Thyroid gland (tissue), 4 donors: ENCODE measurements around the gene TIGAR. TPM values are rescaled to one million over a fixed set of nuclear protein-coding genes. Genes with fewer than 3 reads are reported as not detected.

Source experiments
- DNase-seq, 2 donors: peaks; one replicate each; pipeline ENCODE4 v3.0.0-alpha.2; 2019
- H3K27ac ChIP-seq, 3 donors: fragments of 200-600 bp; sonication (generic); 1 replicate in 2 of 3; 2 replicates in 1 of 3; pipeline ENCODE4 v1.5.1; 2016 to 2019; ENCODE audit warnings: mild to moderate bottlenecking in 1 of 3, moderate library complexity in 1 of 3
- H3K27me3 ChIP-seq: fragments of 200-600 bp; sonication (generic); one replicate; pipeline ENCODE4 v1.5.1; 2019
- H3K36me3 ChIP-seq, 2 donors: fragments of 200-600 bp; sonication (generic); one replicate each; pipeline ENCODE4 v1.5.1; 2016 to 2019
- H3K4me1 ChIP-seq, 2 donors: fragments of 200-600 bp; sonication (generic); one replicate each; pipeline ENCODE4 v1.5.1; 2017 to 2019
- H3K4me3 ChIP-seq, 3 donors: fragments of 200-600 bp; sonication (generic); replicated peaks in 1 of 3; 1 replicate in 2 of 3; 2 replicates in 1 of 3; pipeline ENCODE4 v1.5.1; 2016; ENCODE audit warnings: mild to moderate bottlenecking in 1 of 3
- H3K9me3 ChIP-seq: fragments of 200-600 bp; sonication (generic); one replicate; pipeline ENCODE4 v1.5.1; 2017
- POLR2A ChIP-seq, 2 donors: fragments of 450-650 bp; IDR thresholded peaks; one replicate each; pipeline ENCODE4 v1.6.1; 2017; ENCODE audit warnings: antibody characterized with exemption in 2 of 2, mild to moderate bottlenecking in 2 of 2, moderate library complexity in 1 of 2
- WGBS, 2 donors: methylation state at CpG; one replicate each; pipeline ENCODE4 v1.1.5; 2017; 5-methylcytosine and 5-hydroxymethylcytosine counted together
- intact Hi-C: fragments of 100-400 bp; cut with DNase I; formaldehyde crosslinking; loops from one replicate; pipeline ENCODE4 v1.15.1; 2023
- total RNA-seq, 4 donors: library from RNA; depleted of rRNA; stranded (reverse); fragments of >200 nt; gene quantifications; one replicate each; pipeline ENCODE4 v1.2.3, GENCODE V29; 2016
- TF ChIP-seq, protein P1 (sequence below), 6 experiments: fragments of 200-600 bp in 3 of 6; fragments of 450-650 bp in 3 of 6; sonication (generic) in 3 of 6; IDR thresholded peaks; one replicate each; pipeline ENCODE4 v1.5.1; 2016 to 2019; ENCODE audit warnings: antibody characterized with exemption in 6 of 6, mild to moderate bottlenecking in 2 of 6, inconsistent platforms in 1 of 6, moderate library complexity in 1 of 6

Gene TIGAR
- total RNA-seq, 4 donors from 2014 or later: 4.0 to 6.3 (median 5.4) TPM

- Histone ChIP-seq H3K36me3 (no peaks in the 10 kb centered on the region), H3K27me3 (no peaks in the 10 kb centered on the region), H3K9me3 (no peaks in the 10 kb centered on the region), H3K4me3 (no peak overlapping the region), H3K27ac (no peak overlapping the region), H3K4me1 (no peaks in the 10 kb centered on the region)
- 92 to 93% methylated on average over 7 to 21 of the region's 31 CpGs for WGBS, 2 donors
- no peak for DNase-seq
- no peak for TF ChIP-seq POLR2A (IDR thresholded peaks at IDR 0.05)
- TF ChIP-seq, protein P1, sequence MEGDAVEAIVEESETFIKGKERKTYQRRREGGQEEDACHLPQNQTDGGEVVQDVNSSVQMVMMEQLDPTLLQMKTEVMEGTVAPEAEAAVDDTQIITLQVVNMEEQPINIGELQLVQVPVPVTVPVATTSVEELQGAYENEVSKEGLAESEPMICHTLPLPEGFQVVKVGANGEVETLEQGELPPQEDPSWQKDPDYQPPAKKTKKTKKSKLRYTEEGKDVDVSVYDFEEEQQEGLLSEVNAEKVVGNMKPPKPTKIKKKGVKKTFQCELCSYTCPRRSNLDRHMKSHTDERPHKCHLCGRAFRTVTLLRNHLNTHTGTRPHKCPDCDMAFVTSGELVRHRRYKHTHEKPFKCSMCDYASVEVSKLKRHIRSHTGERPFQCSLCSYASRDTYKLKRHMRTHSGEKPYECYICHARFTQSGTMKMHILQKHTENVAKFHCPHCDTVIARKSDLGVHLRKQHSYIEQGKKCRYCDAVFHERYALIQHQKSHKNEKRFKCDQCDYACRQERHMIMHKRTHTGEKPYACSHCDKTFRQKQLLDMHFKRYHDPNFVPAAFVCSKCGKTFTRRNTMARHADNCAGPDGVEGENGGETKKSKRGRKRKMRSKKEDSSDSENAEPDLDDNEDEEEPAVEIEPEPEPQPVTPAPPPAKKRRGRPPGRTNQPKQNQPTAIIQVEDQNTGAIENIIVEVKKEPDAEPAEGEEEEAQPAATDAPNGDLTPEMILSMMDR (IDR thresholded peaks at IDR 0.05): no peak
- intact Hi-C loops: no loop called here
Measured at GRCh38 chr12:4370265-4370664, 49.3 kb downstream of the TIGAR start.

DNA sequence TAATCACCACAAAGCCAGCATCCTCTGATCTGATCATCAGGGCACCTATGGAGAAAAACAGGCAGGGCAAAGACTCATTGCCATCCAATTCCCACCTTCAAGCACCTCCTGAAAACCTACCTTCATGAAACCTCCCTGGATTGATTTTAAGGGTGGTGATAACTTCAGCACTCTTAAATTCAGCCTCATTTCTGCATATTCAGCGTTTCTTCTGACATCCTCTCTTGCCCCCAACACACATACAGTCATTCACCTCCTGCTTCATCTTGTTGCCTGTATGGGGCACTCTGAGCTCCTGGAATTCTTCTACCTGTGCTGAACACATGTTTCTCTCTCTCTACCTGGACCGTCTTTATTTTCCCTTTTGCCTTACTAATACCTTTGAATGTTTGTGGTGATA, 51.6 kb downstream of the TIGAR start:
- no peak for DNase-seq
- TF ChIP-seq, protein P1 (IDR thresholded peaks at IDR 0.05): no peak
- TF ChIP-seq POLR2A (IDR thresholded peaks at IDR 0.05): no peak
- intact Hi-C loops: no loop called here
- Histone ChIP-seq H3K4me1 (no peaks in the 10 kb centered on the region), H3K4me3 (no peak overlapping the region), H3K27me3 (no peaks in the 10 kb centered on the region), H3K27ac (no peak overlapping the region), H3K36me3 (no peaks in the 10 kb centered on the region), H3K9me3 (no peaks in the 10 kb centered on the region)
- 91 to 93% methylated on average over 2 of the region's 2 CpGs for WGBS, 2 donors

DNA sequence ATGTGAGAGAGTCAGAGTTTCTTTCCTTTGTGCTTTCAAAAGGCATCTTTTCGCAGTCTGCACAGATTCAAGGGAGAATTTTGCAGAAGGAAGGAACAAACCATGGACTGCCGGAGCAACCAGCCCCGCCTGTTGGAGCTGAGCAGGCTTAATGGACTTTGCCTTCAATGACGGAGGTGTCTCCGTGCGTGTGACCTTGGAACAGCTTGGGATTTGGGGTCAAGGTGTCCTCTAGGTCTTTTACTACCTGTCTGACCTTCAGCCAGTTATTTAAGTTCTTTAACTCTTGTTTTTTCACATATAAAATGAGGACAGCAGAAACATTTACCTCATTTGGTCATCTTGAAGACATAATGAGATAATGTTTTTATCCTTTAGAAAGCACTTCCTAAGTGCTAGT, 54.4 kb downstream of the TIGAR start:
- Histone ChIP-seq H3K9me3 (no peaks in the 10 kb centered on the region), H3K4me1 (no peaks in the 10 kb centered on the region), H3K36me3 (no peaks in the 10 kb centered on the region), H3K27ac (no peak overlapping the region), H3K4me3 (no peak overlapping the region), H3K27me3 (no peaks in the 10 kb centered on the region)
- TF ChIP-seq POLR2A (IDR thresholded peaks at IDR 0.05): no peak
- TF ChIP-seq, protein P1 (IDR thresholded peaks at IDR 0.05): no peak
- DNase-seq: no peak
- intact Hi-C loops: no loop called here
- WGBS, 2 donors: 80 to 82% methylated on average over 6 of the region's 6 CpGs

GRCh38 chr12:4378772-4379171, 57.8 kb downstream of the TIGAR start:
- H3K27me3 ChIP-seq: no peaks in the 10 kb centered on the region
- H3K27ac ChIP-seq: no peak overlapping the region
- TF ChIP-seq POLR2A (IDR thresholded peaks at IDR 0.05): no peak
- TF ChIP-seq, protein P1 (IDR thresholded peaks at IDR 0.05): no peak
- no peak overlapping the region for H3K4me3 ChIP-seq
- H3K36me3 ChIP-seq: no peaks in the 10 kb centered on the region
- intact Hi-C loops: no loop called here
- DNase-seq: no peak
- no peaks in the 10 kb centered on the region for H3K4me1 ChIP-seq
- 86 to 93% methylated on average over 1 of the region's 1 CpG for WGBS, 2 donors
- H3K9me3 ChIP-seq: no peaks in the 10 kb centered on the region

GRCh38 chr12:4379405-4379804, 58.4 kb downstream of the TIGAR start, which contains the start of gene FGF23:
Gene FGF23, minus strand, starts transcription at chr12:4379712. Its CDS starts 130 bp downstream, at chr12:4379582.
- TF ChIP-seq, protein P1 (IDR thresholded peaks at IDR 0.05): no peak
- no peak for TF ChIP-seq POLR2A (IDR thresholded peaks at IDR 0.05)
- Histone ChIP-seq H3K27ac (no peak within 1 kb of the TSS), H3K4me3 (no peak within 1 kb of the TSS), H3K27me3 (no peaks in the 10 kb centered on the region), H3K36me3 (no peaks in the 10 kb centered on the region), H3K9me3 (no peaks in the 10 kb centered on the region), H3K4me1 (no peaks in the 10 kb centered on the region)
- 3 to 11% methylated on average over 5 of the region's 7 CpGs for WGBS, 2 donors
- DNase-seq: peak in 1 of 2 donors; percentile 11
- intact Hi-C loops: no loop called here
